Measurements from ENCODE around the gene ZNF480. TPM values are rescaled to one million over a fixed set of nuclear protein-coding genes. Genes with fewer than 3 reads are reported as not detected.

ZNF480 gene
- total and polyA plus RNA-seq, 2 of the 8 experiments (the other 6 are each of a cell fraction or from before 2014, with no cell fraction given), result 3.4 to 32.9 TPM

DNA sequence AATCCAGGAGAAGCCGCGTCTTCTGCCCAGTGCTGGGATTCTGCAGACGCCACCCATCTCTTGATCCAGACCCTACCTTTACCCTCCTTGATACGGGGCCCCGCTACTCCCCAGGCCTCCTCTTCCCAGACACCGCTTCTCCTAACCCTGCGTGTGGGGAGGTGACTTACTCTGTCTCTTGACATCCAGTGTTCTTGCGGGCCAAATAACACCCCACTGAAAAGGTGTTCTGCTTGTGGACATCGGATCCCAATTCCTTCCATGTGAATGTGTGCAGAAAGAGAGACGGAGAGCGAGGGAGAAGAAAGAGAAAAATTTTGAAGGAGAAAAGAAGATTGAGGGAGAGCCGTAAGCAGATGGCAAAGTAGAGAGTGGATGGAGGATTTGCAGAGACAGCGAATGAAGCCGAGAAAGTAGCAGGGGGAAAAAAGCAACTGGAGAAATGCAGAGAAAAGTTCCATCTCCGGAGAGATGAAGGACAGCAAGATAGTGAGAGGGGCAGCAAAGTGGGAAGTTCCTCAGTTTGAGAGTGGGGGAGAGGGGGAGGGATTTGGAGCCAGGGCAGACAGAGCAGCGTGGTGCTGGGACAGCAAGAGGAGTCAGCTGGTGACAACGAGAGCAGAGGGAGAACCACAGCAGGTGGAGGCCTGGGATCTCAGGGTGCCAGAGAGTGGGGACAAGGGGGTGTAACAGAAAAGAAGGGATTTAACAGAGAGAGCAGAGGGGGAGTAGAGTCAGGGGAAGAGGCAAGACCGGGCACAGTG, 814 bp downstream of the ZNF480 start:
- ChIA-PET CTCF (ENCODE audit: partially characterized antibody) (interaction anchor here (1.2 kb wide), 1 partner anchor 46 kb away, joined by 4 read pairs; no protein-coding TSS in a partner anchor), POLR2A (ENCODE audit: partially characterized antibody) (interaction anchor here (0.7 to 1.0 kb wide), 2 partner anchors 38 to 109 kb away, joined by 3 read pairs; partner anchors contain the start of gene ZNF610)
- Histone ChIP-seq H3K9ac (replicated peaks in 1 of 4; ENCODE audit: extremely low read depth in 1 of 4, low read depth in 3 of 4, low read length in 3 of 4) (peak overlapping the region in 3 of 4 experiments; percentile 76 to 92 (median 79); a peak in 6 of 7 replicates), H3K36me3 (ENCODE audit: control insufficient read depth in 2 of 4, insufficient read depth in 4 of 4, low read length in 3 of 4) (peaks cover 4 to 29% (median 21%) of the 10 kb centered on the region in 4 experiments; a peak in 6 of 8 replicates), H2BK12ac (ENCODE audit: low read depth, low read length) (0 out of 2 replicates have a peak overlapping the region, but pooled peaks have one; percentile 27), H3K23me2 (ENCODE audit: low read depth, low read length) (peaks cover 9% of the 10 kb centered on the region; the same call in 1 of the 2 replicates), H2AFZ (ENCODE audit: low read length) (no peak overlapping the region; the same call in 1 of the 2 replicates), H3K23ac (ENCODE audit: insufficient read length) (no peak overlapping the region), H3K4me2 (ENCODE audit: insufficient read depth in 1 of 2, low read depth in 2 of 2, low read length in 2 of 2) (peak overlapping the region; percentile 74 to 97), H2BK120ac (replicated peaks; ENCODE audit: low read depth, low read length) (no peak overlapping the region), H4K5ac (ENCODE audit: insufficient read length, low read depth, low read length) (no peak overlapping the region), H4K91ac (replicated peaks; ENCODE audit: insufficient read length, low read length) (peak overlapping the region; percentile 83), H3K4me1 (replicated peaks in 1 of 4; ENCODE audit: control insufficient read depth in 3 of 4, insufficient read depth in 4 of 4, low read length in 3 of 4) (no peaks in the 10 kb centered on the region; a peak in 2 of 7 replicates), H3K27ac (ENCODE audit: low read depth, low read length) (no peak overlapping the region), H2BK15ac (ENCODE audit: low read length) (no peak overlapping the region), H3K56ac (replicated peaks; ENCODE audit: insufficient read length, low read depth, low read length) (peak overlapping the region; percentile 43), H3K79me2 (ENCODE audit: control insufficient read depth in 1 of 2, insufficient read depth in 2 of 2, low read length in 2 of 2) (peaks cover 0 to 7% of the 10 kb centered on the region in 2 experiments; a peak in 2 of 4 replicates), H2AK5ac (ENCODE audit: low read depth, low read length) (no peak overlapping the region), H3K18ac (ENCODE audit: extremely low read depth, low read length) (no peak overlapping the region), H3K4me3 (ENCODE audit: extremely low read depth in 1 of 4, insufficient read depth in 2 of 4, low read depth in 3 of 4, low read length in 4 of 4) (peak overlapping the region; percentile 85 to 98 (median 94)), H3K4ac (replicated peaks; ENCODE audit: insufficient read length, low read depth, low read length) (peak overlapping the region; percentile 87), H3K27me3 (replicated peaks in 1 of 4; ENCODE audit: control insufficient read depth in 3 of 4, extremely low read depth in 1 of 4, insufficient read depth in 3 of 4, low read length in 3 of 4) (no peaks in the 10 kb centered on the region), H2BK20ac (ENCODE audit: low read length) (no peak overlapping the region), H2BK5ac (ENCODE audit: low read depth, low read length) (no peak overlapping the region; the same call in 1 of the 2 replicates), H3K14ac (ENCODE audit: insufficient read length) (no peak overlapping the region), H4K8ac (ENCODE audit: extremely low read depth, insufficient read depth, low read length) (no peak overlapping the region), H3K9me3 (ENCODE audit: insufficient read depth in 2 of 2, low read depth in 1 of 2, low read length in 1 of 2) (peaks cover 0 to 2% of the 10 kb centered on the region in 2 experiments; a peak in 1 of 4 replicates), H3K79me1 (ENCODE audit: low read depth, low read length) (peaks cover 3% of the 10 kb centered on the region; the same call in 1 of the 2 replicates), H4K20me1 (replicated peaks in 1 of 2; ENCODE audit: control insufficient read depth in 1 of 2, insufficient read depth in 2 of 2, low read length in 2 of 2) (no peaks in the 10 kb centered on the region)
- WGBS, 2 experiments (ENCODE audit: extremely low coverage in 1 of 2, insufficient coverage in 1 of 2, insufficient read length in 1 of 2, insufficient replicate concordance in 2 of 2, low coverage in 1 of 2, low lambda C conversion rate in 2 of 2, missing lambda C conversion rate in 1 of 2), result 35% methylated on average over 18 of the region's 18 CpGs; no CpG with 5 or more reads in 1 of the 2 experiments
- no peak for FAIRE-seq
- no peak for DNase-seq (ENCODE audit: low read depth in 1 of 2, low spot score in 2 of 2)
- TF ChIP-seq BCL11A (IDR thresholded peaks at IDR 0.05; ENCODE audit: low read depth in 2 of 2, low read length in 2 of 2), result no peak
- TF ChIP-seq EP300 (IDR thresholded peaks at IDR 0.05; ENCODE audit: borderline replicate concordance in 1 of 2, low read depth in 2 of 2, low read length in 2 of 2), result no peak
- TF ChIP-seq FOSL1 (IDR thresholded peaks at IDR 0.05; ENCODE audit: insufficient read depth, low read depth, low read length), result no peak
- TF ChIP-seq HDAC6 (IDR thresholded peaks at IDR 0.05; ENCODE audit: low read depth, low read length), result no peak
- TF ChIP-seq MAFK (IDR thresholded peaks at IDR 0.05; ENCODE audit: low read depth, low read length), result no peak
- TF ChIP-seq CHD2 (IDR thresholded peaks at IDR 0.05; ENCODE audit: low read length), result no peak
- TF ChIP-seq NRF1 (IDR thresholded peaks at IDR 0.05; ENCODE audit: low read depth, low read length), result no peak
- TF ChIP-seq, protein P1, sequence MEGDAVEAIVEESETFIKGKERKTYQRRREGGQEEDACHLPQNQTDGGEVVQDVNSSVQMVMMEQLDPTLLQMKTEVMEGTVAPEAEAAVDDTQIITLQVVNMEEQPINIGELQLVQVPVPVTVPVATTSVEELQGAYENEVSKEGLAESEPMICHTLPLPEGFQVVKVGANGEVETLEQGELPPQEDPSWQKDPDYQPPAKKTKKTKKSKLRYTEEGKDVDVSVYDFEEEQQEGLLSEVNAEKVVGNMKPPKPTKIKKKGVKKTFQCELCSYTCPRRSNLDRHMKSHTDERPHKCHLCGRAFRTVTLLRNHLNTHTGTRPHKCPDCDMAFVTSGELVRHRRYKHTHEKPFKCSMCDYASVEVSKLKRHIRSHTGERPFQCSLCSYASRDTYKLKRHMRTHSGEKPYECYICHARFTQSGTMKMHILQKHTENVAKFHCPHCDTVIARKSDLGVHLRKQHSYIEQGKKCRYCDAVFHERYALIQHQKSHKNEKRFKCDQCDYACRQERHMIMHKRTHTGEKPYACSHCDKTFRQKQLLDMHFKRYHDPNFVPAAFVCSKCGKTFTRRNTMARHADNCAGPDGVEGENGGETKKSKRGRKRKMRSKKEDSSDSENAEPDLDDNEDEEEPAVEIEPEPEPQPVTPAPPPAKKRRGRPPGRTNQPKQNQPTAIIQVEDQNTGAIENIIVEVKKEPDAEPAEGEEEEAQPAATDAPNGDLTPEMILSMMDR (IDR thresholded peaks at IDR 0.05; ENCODE audit: control extremely low read depth in 1 of 3, insufficient read depth in 1 of 3, low read depth in 1 of 3, low read length in 3 of 3), result no peak
- TF ChIP-seq CEBPB (IDR thresholded peaks at IDR 0.05; ENCODE audit: low read depth, low read length), result no peak

Data from H1 (cell line).